Pericardium fibroblast (primary cell): ENCODE measurements around the gene RTL3. TPM values are rescaled to one million over a fixed set of nuclear protein-coding genes. Genes with fewer than 3 reads are reported as not detected.

Experiments used
- total RNA-seq: library from RNA; depleted of rRNA; stranded (reverse); fragments of >200 nt; gene quantifications from 2 replicates; pipeline ENCODE4 v1.2.3, GENCODE V29; 2015

The RTL3 gene, protein sequence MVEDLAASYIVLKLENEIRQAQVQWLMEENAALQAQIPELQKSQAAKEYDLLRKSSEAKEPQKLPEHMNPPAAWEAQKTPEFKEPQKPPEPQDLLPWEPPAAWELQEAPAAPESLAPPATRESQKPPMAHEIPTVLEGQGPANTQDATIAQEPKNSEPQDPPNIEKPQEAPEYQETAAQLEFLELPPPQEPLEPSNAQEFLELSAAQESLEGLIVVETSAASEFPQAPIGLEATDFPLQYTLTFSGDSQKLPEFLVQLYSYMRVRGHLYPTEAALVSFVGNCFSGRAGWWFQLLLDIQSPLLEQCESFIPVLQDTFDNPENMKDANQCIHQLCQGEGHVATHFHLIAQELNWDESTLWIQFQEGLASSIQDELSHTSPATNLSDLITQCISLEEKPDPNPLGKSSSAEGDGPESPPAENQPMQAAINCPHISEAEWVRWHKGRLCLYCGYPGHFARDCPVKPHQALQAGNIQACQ
- 0.12 and 0.43 TPM in 2 replicates for total RNA-seq

GRCh38 chrX:78658845-78659744, at the start of gene RTL3:
TSS of gene RTL3 (minus strand) at chrX:78659328. CDS start at chrX:78658420, 908 bp downstream.

Other genes starting within 250 kb of the RTL3 start
- gene LPAR4, start 88.4 kb upstream of the RTL3 start, total RNA-seq = under 0.01 and 0.12 TPM in 2 replicates